PC-9 (cell line): ENCODE results near the gene TMEM267. TPM values are rescaled to one million over a fixed set of nuclear protein-coding genes. Genes with fewer than 3 reads are reported as not detected.
A peak's percentile ranks its signal among the peaks of the same experiment; 100 is the strongest.

Experiments
- BruUV-seq: library from RNA; stranded (reverse); fragments of 400-500 nt; replicated peaks from 2 replicates; lab custom pipeline; 2021; lab: Mats Ljungman, UMichigan
- CTCF ChIA-PET: fragments of 300-600 bp; sonication (Branson Sonifier 250); formaldehyde crosslinking; loops from one replicate; lab custom pipeline; 2022; ENCODE audit warnings: antibody characterized with exemption; lab: Charles Lee
- POLR2A ChIA-PET: fragments of 300-600 bp; sonication (Branson Sonifier 250); formaldehyde crosslinking; loops from one replicate; lab custom pipeline; 2022; ENCODE audit warnings: antibody characterized with exemption; ENCODE audit not compliant: unreplicated experiment; lab: Charles Lee
- DNase-seq, 2 experiments: peaks; one replicate each; pipeline versions ENCODE4 v3.0.0 to v3.0.0-alpha.2; 2015 to 2022; ENCODE audit warnings: mixed read lengths in 1 of 2
- H2AFZ ChIP-seq: fragments of 200-600 bp; sonication (generic); 2 replicates; pipeline ENCODE4 v1.8.1; 2017; ENCODE audit warnings: antibody characterized with exemption
- H3F3A ChIP-seq: fragments of 200-600 bp; sonication (generic); 2 replicates; pipeline ENCODE4 v1.8.1; 2017; ENCODE audit warnings: antibody characterized with exemption, mild to moderate bottlenecking, low read depth; ENCODE audit not compliant: insufficient read depth
- H3K27ac ChIP-seq: fragments of 200-600 bp; sonication (generic); 2 replicates; pipeline ENCODE4 v1.6.1; 2016; ENCODE audit warnings: mixed run types
- H3K27me3 ChIP-seq: fragments of 200-600 bp; sonication (generic); 2 replicates; pipeline ENCODE4 v1.6.1; 2016; ENCODE audit warnings: low read depth, mixed run types; ENCODE audit not compliant: insufficient read depth
- H3K36me3 ChIP-seq: fragments of 200-600 bp; sonication (generic); 2 replicates; pipeline ENCODE4 v1.6.1; 2016; ENCODE audit warnings: low read depth, mixed run types
- H3K4me1 ChIP-seq: fragments of 200-600 bp; sonication (generic); replicated peaks from 2 replicates; pipeline ENCODE4 v1.6.1; 2016; ENCODE audit warnings: mixed run types; ENCODE audit not compliant: insufficient read depth
- H3K4me2 ChIP-seq: fragments of 200-600 bp; sonication (generic); 2 replicates; pipeline ENCODE4 v1.6.1; 2017; ENCODE audit warnings: mixed run types
- H3K4me3 ChIP-seq: fragments of 200-600 bp; sonication (generic); 2 replicates; pipeline ENCODE4 v1.6.1; 2016; ENCODE audit warnings: mixed run types
- H3K79me2 ChIP-seq: fragments of 200-600 bp; sonication (generic); 2 replicates; pipeline ENCODE4 v1.6.1; 2017; ENCODE audit warnings: low read depth, mixed run types
- H3K9me2 ChIP-seq: fragments of 200-600 bp; sonication (generic); 2 replicates; pipeline ENCODE4 v1.8.1; 2017; ENCODE audit warnings: mild to moderate bottlenecking; ENCODE audit not compliant: insufficient read depth
- H3K9me3 ChIP-seq: fragments of 200-600 bp; sonication (generic); 2 replicates; pipeline ENCODE4 v1.8.1; 2016; ENCODE audit warnings: low read depth; ENCODE audit not compliant: insufficient read depth
- H4K20me1 ChIP-seq: fragments of 200-600 bp; sonication (generic); 2 replicates; pipeline ENCODE4 v1.8.1; 2017; ENCODE audit not compliant: insufficient read depth
- CTCF ChIP-seq: fragments of 200-600 bp; sonication (generic); conservative IDR thresholded peaks from 2 replicates; pipeline ENCODE4 v1.6.1; 2017; ENCODE audit warnings: mixed run types, antibody characterized with exemption, mild to moderate bottlenecking, moderate library complexity
- EZH2 ChIP-seq: fragments of 200-600 bp; sonication (generic); IDR thresholded peaks from 2 replicates; pipeline ENCODE4 v1.8.0; 2017; ENCODE audit warnings: antibody characterized with exemption, low read depth
- intact Hi-C: fragments of 100-400 bp; cut with micrococcal nuclease; formaldehyde crosslinking; loops from one replicate; pipeline ENCODE4 v1.10.0; 2022; ENCODE audit not compliant: unreplicated experiment
- total RNA-seq: library from RNA; stranded (reverse); gene quantifications from 2 replicates; pipeline ENCODE4 v1.2.3, GENCODE V29; 2021

TMEM267 gene
- total RNA-seq, 1 experiment from 2014 or later, result 30.2 TPM

GRCh38 chr5:43433382-43433781 is 50.3 kb downstream of the TMEM267 start:
- Histone ChIP-seq H3K4me3 (no peak overlapping the region), H3K27me3 (no peaks in the 10 kb centered on the region), H3K9me2 (no peaks in the 10 kb centered on the region), H3K4me2 (peak overlapping the region; percentile 37), H2AFZ (no peak overlapping the region), H3K4me1 (peaks cover 39% of the 10 kb centered on the region), H3F3A (peaks cover 29% of the 10 kb centered on the region), H4K20me1 (no peaks in the 10 kb centered on the region), H3K79me2 (no peaks in the 10 kb centered on the region), H3K36me3 (no peaks in the 10 kb centered on the region), H3K9me3 (peaks cover 6% of the 10 kb centered on the region; the same call in 1 of the 2 replicates), H3K27ac (peak overlapping the region; percentile 69; the same call in 1 of the 2 replicates)
- intact Hi-C loops, result loop anchor here (2.0 to 5.0 kb wide), 4 partner anchors 37 to 311 kb away; partner anchors contain the start of genes HMGCS1, PAIP1 and ZNF131
- TF ChIP-seq CTCF (no peak), EZH2 (no peak)
- ChIA-PET POLR2A (no interaction called here), CTCF (no interaction called here)
- no peak for DNase-seq
- BruUV-seq, result no TSS peak

- Histone ChIP-seq H3K27me3 (no peaks in the 10 kb centered on the region), H2AFZ (no peak overlapping the region), H3K4me1 (peaks cover 45% of the 10 kb centered on the region), H3K4me3 (no peak overlapping the region), H3K27ac (peak overlapping the region; percentile 69), H3K79me2 (no peaks in the 10 kb centered on the region), H3K36me3 (no peaks in the 10 kb centered on the region), H4K20me1 (no peaks in the 10 kb centered on the region), H3F3A (peaks cover 35% of the 10 kb centered on the region), H3K9me2 (no peaks in the 10 kb centered on the region), H3K4me2 (peak overlapping the region; percentile 37), H3K9me3 (peaks cover 6% of the 10 kb centered on the region; the same call in 1 of the 2 replicates)
- POLR2A ChIA-PET, result interaction anchor here (0.5 to 1.0 kb wide), 3 partner anchors 51 to 82 kb away, joined by 3 to 5 read pairs (median 5); partner anchors contain the start of genes C5orf34 and TMEM267
- DNase-seq, result peak; percentile 98 to 99
- intact Hi-C loops, result loop anchor here (1.0 to 5.0 kb wide), 6 partner anchors 10 to 310 kb away; partner anchors contain the start of genes HMGCS1, PAIP1, TMEM267 and ZNF131
- TF ChIP-seq EZH2, result no peak
- no peak for TF ChIP-seq CTCF
- no TSS peak for BruUV-seq
- CTCF ChIA-PET, result no interaction called here
Observed at GRCh38 chr5:43432486-43433375, 50.9 kb downstream of the TMEM267 start.

GRCh38 chr5:43429706-43430105 is 54.0 kb downstream of the TMEM267 start:
- H3K4me3 ChIP-seq, result no peak overlapping the region
- H3K79me2 ChIP-seq, result no peaks in the 10 kb centered on the region
- H2AFZ ChIP-seq, result no peak overlapping the region
- peaks cover 58% of the 10 kb centered on the region for H3F3A ChIP-seq
- CTCF ChIA-PET, result interaction anchor here (0.5 to 1.4 kb wide), 2 partner anchors 40 to 126 kb away, joined by 4 read pairs; no protein-coding TSS in a partner anchor
- H4K20me1 ChIP-seq, result no peaks in the 10 kb centered on the region
- BruUV-seq, result no TSS peak
- H3K4me1 ChIP-seq, result peaks cover 71% of the 10 kb centered on the region
- H3K36me3 ChIP-seq, result no peaks in the 10 kb centered on the region
- POLR2A ChIA-PET, result interaction anchor here (0.7 kb wide), 2 partner anchors 54 to 116 kb away, joined by 4 read pairs; partner anchors contain the start of gene TMEM267
- H3K27me3 ChIP-seq, result no peaks in the 10 kb centered on the region
- H3K27ac ChIP-seq, result no peak overlapping the region
- intact Hi-C loops, result loop anchor here (5.0 kb wide), 3 partner anchors 128 to 477 kb away; partner anchors contain the start of genes PAIP1 and ZNF131
- no peak for TF ChIP-seq EZH2
- no peak for TF ChIP-seq CTCF
- H3K9me2 ChIP-seq, result no peaks in the 10 kb centered on the region
- DNase-seq, result no peak
- no peaks in the 10 kb centered on the region for H3K9me3 ChIP-seq
- no peak overlapping the region for H3K4me2 ChIP-seq
